HG03025 (cell line): ENCODE results near the gene HSBP1.

ENCODE experiments used
- ATAC-seq: cut with Tn5 transposase; IDR thresholded peaks from one replicate; pipeline ENCODE4 v1.9.1; 2021; ENCODE audit warnings: mild to moderate bottlenecking, moderate library complexity; ENCODE audit not compliant: unreplicated experiment, low FRiP score

The HSBP1 gene

GRCh38 chr16:83802554-83803205 lies 5.1 kb upstream of the HSBP1 start:
- ATAC-seq = no peak

- ATAC-seq = no peak
These were observed 4.0 kb upstream of the HSBP1 start for GRCh38 chr16:83803811-83804210.

- ATAC-seq = no peak
These were observed 3.4 kb upstream of the HSBP1 start for GRCh38 chr16:83804366-83804765.

- ATAC-seq = no peak
These were observed 1.7 kb upstream of the HSBP1 start for GRCh38 chr16:83806036-83806435.

- ATAC-seq = no peak
These were observed 1.0 kb upstream of the HSBP1 start for GRCh38 chr16:83806731-83807130.

GRCh38 chr16:83807327-83807709 lies 460 bp upstream of the HSBP1 start:
- ATAC-seq = no peak

- ATAC-seq = no peak
These were observed 816 bp downstream of the HSBP1 start for GRCh38 chr16:83808573-83809014.

GRCh38 chr16:83809092-83809491 lies 1.3 kb downstream of the HSBP1 start:
- ATAC-seq = no peak

GRCh38 chr16:83810901-83811300 lies 3.1 kb downstream of the HSBP1 start:
- no peak for ATAC-seq

- no peak for ATAC-seq
These were observed 6.3 kb downstream of the HSBP1 start for GRCh38 chr16:83813823-83814658.

GRCh38 chr16:83814659-83814985 lies 6.8 kb downstream of the HSBP1 start:
- no peak for ATAC-seq

GRCh38 chr16:83817022-83817421 lies 9.2 kb downstream of the HSBP1 start:
- no peak for ATAC-seq

GRCh38 chr16:83818276-83818675 lies 10.5 kb downstream of the HSBP1 start:
- ATAC-seq = no peak

GRCh38 chr16:83819361-83819760 lies 11.6 kb downstream of the HSBP1 start:
- no peak for ATAC-seq

GRCh38 chr16:83826146-83826913 lies 18.6 kb downstream of the HSBP1 start:
- no peak for ATAC-seq

GRCh38 chr16:83830091-83830768 lies 22.5 kb downstream of the HSBP1 start:
- no peak for ATAC-seq

GRCh38 chr16:83830769-83831455 lies 23.1 kb downstream of the HSBP1 start:
- ATAC-seq = no peak

- no peak for ATAC-seq
These were observed 23.7 kb downstream of the HSBP1 start for GRCh38 chr16:83831456-83831987.

- no peak for ATAC-seq
These were observed 26.1 kb downstream of the HSBP1 start for GRCh38 chr16:83833921-83834320.
